ENCODE measurements around the gene AHNAK2.

GRCh38 chr14:105025429-105025828 is 47.3 kb upstream of the AHNAK2 start:
- no peak for TF ChIP-seq GATA2 (IDR thresholded peaks at IDR 0.05; ENCODE audit: low read depth, low read length)
- no peak for TF ChIP-seq GATA3 (IDR thresholded peaks at IDR 0.05; ENCODE audit: low read depth, low read length)
